HG02970 (cell line): Measurements from ENCODE around the gene HID1.

Experiments used
- ATAC-seq: cut with Tn5 transposase; IDR thresholded peaks from one replicate; pipeline ENCODE4 v1.9.1; 2021; ENCODE audit warnings: mild to moderate bottlenecking, moderate library complexity, moderate number of reproducible peaks; ENCODE audit not compliant: unreplicated experiment, low FRiP score

The HID1 gene

GRCh38 chr17:74951680-74952421 is 20.7 kb downstream of the HID1 start:
- no peak for ATAC-seq

- no peak for ATAC-seq
Measured at GRCh38 chr17:74951065-74951464, 21.5 kb downstream of the HID1 start.

- no peak for ATAC-seq
Measured at GRCh38 chr17:74950207-74950606, 22.4 kb downstream of the HID1 start.

GRCh38 chr17:74949455-74950115 is 23.0 kb downstream of the HID1 start:
- ATAC-seq, result no peak

- no peak for ATAC-seq
Measured at GRCh38 chr17:74947041-74947754, 25.4 kb downstream of the HID1 start.

- no peak for ATAC-seq
Measured at GRCh38 chr17:74946641-74947040, 25.9 kb downstream of the HID1 start.

- no peak for ATAC-seq
Measured at GRCh38 chr17:74945543-74945942, 27.0 kb downstream of the HID1 start.

- no peak for ATAC-seq
Measured at GRCh38 chr17:74943808-74944522, 28.6 kb downstream of the HID1 start.

GRCh38 chr17:74941128-74941725 is 31.3 kb downstream of the HID1 start:
- no peak for ATAC-seq

GRCh38 chr17:74939534-74939933 is 33.0 kb downstream of the HID1 start:
- ATAC-seq, result no peak

GRCh38 chr17:74938194-74938950 is 34.2 kb downstream of the HID1 start:
- ATAC-seq, result no peak

GRCh38 chr17:74937064-74938051 is 35.2 kb downstream of the HID1 start:
- ATAC-seq, result no peak

- ATAC-seq, result no peak
Measured at GRCh38 chr17:74936470-74936799, 36.1 kb downstream of the HID1 start.

GRCh38 chr17:74935585-74936469 is 36.7 kb downstream of the HID1 start, which contains the start of gene OTOP3:
Gene OTOP3 (plus strand): TSS chr17:74935898. CDS start chr17:74935922, 24 bp downstream.
- no peak for ATAC-seq

GRCh38 chr17:74935048-74935447 is 37.5 kb downstream of the HID1 start:
- ATAC-seq, result no peak

GRCh38 chr17:74930535-74931036 is 42.0 kb downstream of the HID1 start:
- ATAC-seq, result no peak

- ATAC-seq, result no peak
Measured at GRCh38 chr17:74928786-74929185, 43.8 kb downstream of the HID1 start.
